Measurements from ENCODE around the gene PIGQ.

Gene PIGQ

DNA sequence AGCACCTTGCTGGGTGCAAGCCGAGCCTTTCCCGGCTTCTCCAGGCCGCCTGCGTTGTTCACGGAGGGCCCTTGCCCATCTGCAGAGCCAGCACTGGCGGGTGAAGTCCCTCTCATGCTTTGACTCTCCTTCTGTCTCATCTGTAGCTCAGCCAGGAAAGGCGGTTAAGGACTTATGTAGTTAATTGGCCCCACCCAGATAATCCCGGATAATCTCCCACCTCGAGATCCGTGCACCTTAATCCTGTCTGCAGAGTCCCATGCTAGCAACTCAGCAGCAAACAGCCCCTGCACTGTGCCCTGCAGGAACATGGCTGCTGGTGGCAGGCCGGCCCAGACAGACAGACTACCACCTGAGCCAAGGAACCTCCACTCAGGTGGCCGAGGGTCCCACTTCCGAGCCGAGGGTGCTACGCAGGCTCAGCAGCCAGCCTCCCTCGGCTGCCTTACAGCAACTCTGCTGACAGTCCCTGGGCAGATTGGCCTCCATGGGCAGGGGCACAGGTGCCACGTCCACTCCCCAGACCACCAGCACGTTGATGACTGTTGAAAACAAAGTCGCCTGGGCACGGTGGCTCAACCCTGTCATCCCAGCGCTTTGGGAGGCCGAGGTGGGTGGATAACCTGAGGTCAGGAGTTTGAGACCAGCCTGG is 37.0 kb downstream of the PIGQ start:
- DNase-seq (ENCODE audit: low read depth, low spot score), result no peak

DNA sequence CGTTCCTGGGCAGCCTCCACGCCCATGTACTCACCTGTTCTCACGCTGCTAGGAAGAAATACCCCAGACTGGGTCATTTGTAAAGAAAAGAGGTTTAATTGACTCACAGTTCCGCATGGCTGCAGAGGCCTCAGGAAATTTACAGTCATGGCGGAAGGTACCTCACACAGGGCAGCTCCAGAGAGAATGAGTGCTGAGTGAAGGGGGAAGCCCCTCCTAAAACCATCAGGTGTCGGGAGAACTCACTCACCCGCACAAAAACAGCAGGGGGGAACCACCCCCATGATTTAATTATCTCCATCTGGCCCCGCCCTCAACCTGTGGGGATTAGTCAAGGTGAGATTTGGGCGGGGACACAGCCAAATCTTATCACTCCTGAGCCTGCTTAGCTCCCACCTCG is 38.3 kb downstream of the PIGQ start:
- no peak for DNase-seq (ENCODE audit: low read depth, low spot score)

- DNase-seq (ENCODE audit: low read depth, low spot score), result no peak
Measured at GRCh38 chr16:609316-609715, 39.5 kb downstream of the PIGQ start.

DNA sequence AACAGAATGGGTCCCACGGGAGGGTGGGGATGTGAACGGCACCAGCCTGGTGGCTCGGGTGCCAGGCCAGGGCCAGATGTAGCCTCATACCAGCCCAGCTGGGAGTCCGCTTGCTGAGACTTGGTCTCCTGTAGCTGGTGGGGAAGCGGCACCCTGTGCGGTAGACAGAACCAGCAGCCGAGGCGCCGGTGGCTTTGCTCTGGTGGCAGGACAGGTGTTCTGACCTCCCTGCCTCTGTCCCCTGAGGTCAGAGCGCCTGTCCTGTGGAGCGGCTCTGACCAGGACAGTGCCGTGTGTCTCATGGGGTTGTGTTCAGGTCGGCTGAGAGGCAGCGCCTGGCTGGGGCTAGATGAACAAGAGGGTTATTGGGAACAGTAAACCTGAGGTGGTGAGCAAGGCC is 40.2 kb downstream of the PIGQ start:
- DNase-seq (ENCODE audit: low read depth, low spot score), result no peak

DNA sequence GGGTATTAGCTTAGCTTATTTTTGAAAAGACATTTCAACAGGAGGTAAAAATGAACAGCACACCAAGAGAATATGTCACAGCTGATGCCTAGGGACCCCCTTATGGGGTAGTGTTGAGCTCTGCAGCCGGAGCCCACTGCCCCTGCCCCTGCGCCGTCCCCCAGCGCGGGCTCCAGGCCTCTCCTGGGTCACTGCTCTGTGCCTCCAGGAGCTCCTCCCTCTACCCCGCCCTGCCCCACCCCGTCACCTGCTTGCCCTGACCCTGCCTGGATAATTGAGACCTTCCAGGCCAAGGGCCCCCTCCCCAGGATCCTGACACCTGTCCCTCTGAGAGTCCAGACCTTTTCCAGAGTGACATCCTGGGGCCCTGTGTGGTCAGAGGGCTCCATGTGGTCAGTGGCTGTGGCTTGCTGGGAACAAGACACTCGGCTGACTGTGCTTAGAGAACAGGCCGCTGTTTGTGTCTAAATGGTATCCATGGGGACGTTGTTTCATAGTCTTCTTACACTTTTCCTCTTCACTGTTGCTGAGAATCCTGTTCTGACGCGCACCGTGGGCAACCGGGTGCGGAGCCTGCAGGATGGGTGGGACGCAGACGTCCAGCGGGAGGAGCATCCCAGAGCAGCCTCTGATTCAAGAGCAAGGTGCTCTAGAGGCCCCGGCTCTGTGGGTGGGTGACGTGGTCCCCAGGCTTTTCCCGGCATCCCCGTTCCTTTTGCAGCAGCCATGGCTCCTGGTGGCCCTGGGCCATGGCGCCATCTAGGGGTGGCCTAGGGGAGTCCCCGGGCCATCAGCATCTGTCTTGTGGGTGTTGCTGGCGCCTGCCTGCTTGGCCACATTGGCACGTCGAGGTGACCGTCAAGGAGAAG is 41.0 kb downstream of the PIGQ start:
- DNase-seq (ENCODE audit: low read depth, low spot score), result no peak

DNA sequence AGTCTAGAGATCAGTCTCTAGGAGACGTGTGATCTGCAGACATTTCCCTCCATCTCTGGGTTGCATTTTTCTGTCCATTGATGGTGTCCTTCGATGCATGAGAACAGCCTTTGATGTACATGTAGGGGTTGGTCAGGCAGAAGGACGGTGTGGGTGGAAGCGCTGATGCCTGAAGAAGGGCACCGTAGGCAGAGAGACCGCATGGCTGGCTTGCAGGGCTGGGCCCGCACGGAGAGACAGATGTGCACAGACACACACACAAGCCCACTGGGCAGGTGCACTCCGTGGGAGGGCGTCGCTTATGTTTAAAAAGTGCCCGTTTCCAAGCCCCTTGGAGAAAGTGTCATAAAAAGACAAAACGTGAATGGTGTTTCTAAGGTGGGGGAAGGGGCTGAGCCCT is 45.4 kb downstream of the PIGQ start:
- no peak for DNase-seq (ENCODE audit: low read depth, low spot score)

DNA sequence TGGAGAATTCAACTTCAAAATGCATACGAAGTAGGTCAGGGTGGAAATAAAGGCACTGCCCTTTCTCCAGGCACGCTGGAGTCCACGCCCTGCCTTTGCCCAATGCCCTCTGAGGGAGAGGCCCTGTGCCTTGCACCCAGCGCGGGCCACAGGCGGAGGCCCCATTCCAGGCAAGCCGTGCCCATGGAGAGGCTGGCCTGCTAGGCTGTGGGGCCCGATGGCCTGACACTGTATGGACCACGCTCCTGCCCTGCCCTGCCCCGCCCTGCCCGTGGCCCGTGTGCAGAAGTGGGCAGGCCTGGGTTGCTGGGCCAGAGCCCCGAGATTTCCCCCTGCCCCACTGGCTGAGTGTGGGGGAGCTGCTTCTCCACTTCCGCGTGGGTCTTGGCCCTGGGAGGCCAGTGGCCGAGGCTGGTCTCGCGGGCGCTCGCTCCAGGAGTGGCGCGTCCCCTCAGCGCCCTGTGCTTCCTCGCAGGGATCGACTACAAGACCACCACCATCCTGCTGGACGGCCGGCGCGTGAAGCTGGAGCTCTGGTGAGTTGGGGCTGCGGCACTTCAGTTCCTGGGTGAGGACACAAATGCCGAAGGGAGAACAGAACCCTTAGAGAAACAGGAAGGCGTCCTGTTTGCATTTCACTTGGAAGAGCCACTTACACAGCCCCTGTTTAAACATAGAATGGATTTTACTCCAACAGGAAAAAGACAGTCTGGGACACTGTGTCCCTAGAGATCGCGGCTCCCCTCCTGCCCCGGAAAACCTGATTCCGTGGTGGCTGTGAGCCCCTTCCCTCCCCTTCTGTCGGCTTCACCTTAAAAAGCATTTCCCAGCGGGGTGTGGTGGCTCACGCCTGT is 47.2 kb downstream of the PIGQ start:
- no peak for DNase-seq (ENCODE audit: low read depth, low spot score)

DNA sequence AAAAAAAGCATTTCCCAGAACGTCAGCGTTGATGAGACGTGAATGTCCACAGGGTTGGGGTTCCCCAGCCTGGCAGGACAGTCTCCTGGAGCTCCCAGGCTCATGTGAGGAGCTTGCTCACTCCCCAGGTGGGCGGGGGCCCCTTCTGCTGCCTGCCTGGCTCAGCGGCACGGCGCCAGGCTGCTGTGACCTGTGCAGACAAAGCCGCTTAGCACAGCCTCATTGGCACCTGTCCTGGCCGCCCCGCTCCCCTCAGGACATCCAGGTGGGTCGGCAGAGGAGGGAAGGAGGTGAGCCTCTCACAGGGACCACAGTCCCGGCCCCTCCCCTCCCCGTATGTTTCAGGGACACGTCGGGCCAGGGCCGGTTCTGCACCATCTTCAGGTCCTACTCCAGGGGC is 48.1 kb downstream of the PIGQ start:
- no peak for DNase-seq (ENCODE audit: low read depth, low spot score)

DNA sequence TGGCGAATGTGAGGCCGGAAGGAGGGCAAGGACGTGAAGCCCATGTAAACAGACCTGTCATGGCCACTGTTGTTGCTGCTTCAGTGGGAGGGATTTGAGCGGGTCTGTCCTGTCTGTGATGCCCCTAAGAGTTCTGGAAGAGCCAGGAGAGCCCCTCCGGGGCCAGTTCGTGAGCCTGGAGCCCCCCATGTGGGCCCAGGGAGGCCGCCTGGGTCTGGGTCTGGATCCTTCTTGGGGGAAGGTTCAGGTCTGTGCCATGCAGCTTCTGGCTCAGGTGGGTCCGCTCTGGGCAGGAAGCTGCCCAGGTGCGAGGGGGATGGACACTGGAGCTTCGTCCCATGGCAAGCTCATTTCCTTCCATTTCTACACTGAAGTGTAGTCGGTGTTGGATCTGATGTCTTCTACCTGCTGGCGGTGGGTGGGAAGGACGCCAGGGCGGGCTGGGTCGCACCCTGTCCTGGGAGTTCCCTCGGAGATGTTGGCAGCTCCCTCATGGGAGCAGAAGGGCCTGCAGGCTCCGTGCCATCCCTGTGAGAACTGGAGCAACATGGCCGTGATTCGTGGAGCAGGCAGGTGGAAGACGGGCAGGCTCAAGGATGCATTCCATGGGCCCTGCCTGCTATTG is 49.8 kb downstream of the PIGQ start:
- no peak for DNase-seq (ENCODE audit: low read depth, low spot score)

DNA sequence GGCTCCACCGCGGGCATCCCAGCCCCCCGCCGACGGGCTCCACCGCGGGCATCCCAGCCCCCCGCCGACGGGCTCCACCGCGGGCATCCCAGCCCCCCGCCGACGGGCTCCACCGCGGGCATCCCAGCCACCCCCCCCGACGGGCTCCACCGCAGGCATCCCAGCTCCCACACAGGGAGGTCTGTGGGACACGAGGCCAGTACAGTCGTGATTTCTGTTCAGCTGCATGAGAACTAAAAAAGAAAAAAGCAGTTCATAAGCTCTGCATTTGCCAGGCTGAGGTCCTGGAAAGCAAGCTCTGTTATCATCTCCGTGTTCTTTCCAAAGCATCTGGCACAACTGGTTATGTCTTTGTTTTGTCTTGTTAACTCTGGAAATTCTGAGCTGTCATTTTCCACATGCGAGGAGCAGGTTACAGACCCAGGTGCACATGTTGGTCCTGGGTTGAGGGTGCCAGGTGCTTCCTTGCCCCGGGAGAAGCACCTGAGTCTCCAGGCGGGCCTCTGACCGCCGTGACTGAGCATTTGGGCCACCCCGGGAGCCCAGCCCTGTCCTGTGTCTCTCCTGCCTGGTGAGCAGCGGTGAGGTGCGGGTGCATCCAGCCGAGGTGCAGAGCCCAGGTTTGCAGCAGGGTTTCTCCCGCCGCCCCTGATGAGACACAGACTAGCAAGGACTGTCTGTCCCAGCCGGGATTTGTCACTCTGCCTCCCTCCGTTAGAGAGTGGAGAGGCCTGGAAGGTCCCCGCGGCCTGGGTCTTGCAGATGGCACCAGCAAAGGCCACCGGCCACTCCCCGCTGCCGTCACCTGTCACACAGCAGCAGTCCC is 51.1 kb downstream of the PIGQ start:
- no peak for DNase-seq (ENCODE audit: low read depth, low spot score)

- DNase-seq (ENCODE audit: low read depth, low spot score), result no peak
Measured at GRCh38 chr16:621526-622105, 51.8 kb downstream of the PIGQ start.

GRCh38 chr16:622920-623280 is 53.1 kb downstream of the PIGQ start:
- DNase-seq (ENCODE audit: low read depth, low spot score), result no peak

DNA sequence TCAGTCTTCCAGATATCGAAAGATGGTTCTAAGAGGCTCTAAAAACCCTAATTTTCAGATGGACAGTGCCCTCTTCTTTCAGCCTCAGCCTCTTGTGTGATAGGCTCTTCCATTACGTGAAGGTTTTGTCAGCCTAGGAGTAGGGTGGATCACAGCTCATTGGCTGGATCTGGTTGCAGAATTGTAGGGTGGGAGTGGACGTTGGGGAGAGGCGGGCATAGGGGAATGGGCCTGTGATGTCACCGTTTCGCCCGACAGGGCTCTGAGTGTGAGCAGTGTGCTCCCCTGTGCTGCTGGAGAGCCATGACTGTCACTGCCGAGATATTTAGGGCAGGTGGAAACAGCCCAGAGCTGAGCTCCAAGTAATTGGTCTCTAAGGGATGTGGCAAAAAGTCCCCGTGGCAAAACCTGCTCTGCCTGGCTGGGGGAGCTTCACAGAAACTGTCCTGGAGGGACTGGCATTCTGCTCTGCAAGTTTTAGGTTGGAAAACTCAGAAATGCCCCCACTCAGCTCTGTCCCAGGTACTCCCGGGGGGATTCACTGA is 54.8 kb downstream of the PIGQ start:
- DNase-seq (ENCODE audit: low read depth, low spot score), result no peak

GRCh38 chr16:625117-625976 is 55.6 kb downstream of the PIGQ start:
- DNase-seq (ENCODE audit: low read depth, low spot score), result no peak

- DNase-seq (ENCODE audit: low read depth, low spot score), result no peak
Measured at GRCh38 chr16:625977-626765, 56.4 kb downstream of the PIGQ start.

GRCh38 chr16:626787-627453 is 57.2 kb downstream of the PIGQ start:
- peak; percentile 82 for DNase-seq (ENCODE audit: low read depth, low spot score)

- no peak for DNase-seq (ENCODE audit: low read depth, low spot score)
Measured at GRCh38 chr16:627454-628239, 57.9 kb downstream of the PIGQ start.

Data from brain pericyte (primary cell).